Stimulated activated CD8-positive, alpha-beta memory T cell treated with anti-CD3 and anti-CD28 coated beads, Interleukin-15, amount 100 ng/mL, for 24 hours (primary cell): ENCODE results near the gene KRT76.
"Not testable (repeated sequence)": the region's sequence is repeated elsewhere in the genome, so short reads cannot be mapped to it uniquely, and the experiment has no call there.

ENCODE experiments used
- DNase-seq: peaks from one replicate; pipeline ENCODE4 v3.0.0-alpha.2; 2020; ENCODE audit warnings: low read depth

KRT76 gene

GRCh38 chr12:52796839-52797528 is 19.8 kb upstream of the KRT76 start:
- no peak for DNase-seq

- no peak for DNase-seq
Measured at GRCh38 chr12:52796429-52796794, 19.3 kb upstream of the KRT76 start.

GRCh38 chr12:52795694-52796428 is 18.7 kb upstream of the KRT76 start, which contains the start of gene KRT3:
Gene KRT3, minus strand, starts transcription at chr12:52796117. Its CDS starts 75 bp downstream, at chr12:52796042.
- no peak for DNase-seq

- DNase-seq = not testable (repeated sequence)
Measured at GRCh38 chr12:52795332-52795674, 18.2 kb upstream of the KRT76 start.

GRCh38 chr12:52794479-52795331 is 17.6 kb upstream of the KRT76 start:
- DNase-seq = no peak

GRCh38 chr12:52792185-52793029 is 15.3 kb upstream of the KRT76 start:
- DNase-seq = no peak

- DNase-seq = no peak
Measured at GRCh38 chr12:52791271-52792184, 14.4 kb upstream of the KRT76 start.

- no peak for DNase-seq
Measured at GRCh38 chr12:52790427-52791270, 13.5 kb upstream of the KRT76 start.

GRCh38 chr12:52789637-52790426 is 12.7 kb upstream of the KRT76 start:
- no peak for DNase-seq

GRCh38 chr12:52788876-52789636 is 11.9 kb upstream of the KRT76 start:
- DNase-seq = no peak

GRCh38 chr12:52788192-52788875 is 11.2 kb upstream of the KRT76 start:
- DNase-seq = no peak

GRCh38 chr12:52787324-52788191 is 10.4 kb upstream of the KRT76 start:
- no peak for DNase-seq

GRCh38 chr12:52784909-52785308 is 7.8 kb upstream of the KRT76 start:
- DNase-seq = no peak

GRCh38 chr12:52783563-52784316 is 6.6 kb upstream of the KRT76 start:
- DNase-seq = no peak

GRCh38 chr12:52782502-52782901 is 5.4 kb upstream of the KRT76 start:
- no peak for DNase-seq
